ENCODE data around the gene TRMT1.

TRMT1 gene

GRCh38 chr19:13102416-13102665 is 14.2 kb downstream of the TRMT1 start:
- DNase-seq (ENCODE audit: low read depth, low spot score), result no peak

GRCh38 chr19:13101590-13102415 is 14.7 kb downstream of the TRMT1 start:
- DNase-seq (ENCODE audit: low read depth, low spot score), result no peak

- no peak for DNase-seq (ENCODE audit: low read depth, low spot score)
Observed at GRCh38 chr19:13100841-13101589, 15.5 kb downstream of the TRMT1 start.

GRCh38 chr19:13100031-13100588 is 16.4 kb downstream of the TRMT1 start:
- no peak for DNase-seq (ENCODE audit: low read depth, low spot score)

DNA sequence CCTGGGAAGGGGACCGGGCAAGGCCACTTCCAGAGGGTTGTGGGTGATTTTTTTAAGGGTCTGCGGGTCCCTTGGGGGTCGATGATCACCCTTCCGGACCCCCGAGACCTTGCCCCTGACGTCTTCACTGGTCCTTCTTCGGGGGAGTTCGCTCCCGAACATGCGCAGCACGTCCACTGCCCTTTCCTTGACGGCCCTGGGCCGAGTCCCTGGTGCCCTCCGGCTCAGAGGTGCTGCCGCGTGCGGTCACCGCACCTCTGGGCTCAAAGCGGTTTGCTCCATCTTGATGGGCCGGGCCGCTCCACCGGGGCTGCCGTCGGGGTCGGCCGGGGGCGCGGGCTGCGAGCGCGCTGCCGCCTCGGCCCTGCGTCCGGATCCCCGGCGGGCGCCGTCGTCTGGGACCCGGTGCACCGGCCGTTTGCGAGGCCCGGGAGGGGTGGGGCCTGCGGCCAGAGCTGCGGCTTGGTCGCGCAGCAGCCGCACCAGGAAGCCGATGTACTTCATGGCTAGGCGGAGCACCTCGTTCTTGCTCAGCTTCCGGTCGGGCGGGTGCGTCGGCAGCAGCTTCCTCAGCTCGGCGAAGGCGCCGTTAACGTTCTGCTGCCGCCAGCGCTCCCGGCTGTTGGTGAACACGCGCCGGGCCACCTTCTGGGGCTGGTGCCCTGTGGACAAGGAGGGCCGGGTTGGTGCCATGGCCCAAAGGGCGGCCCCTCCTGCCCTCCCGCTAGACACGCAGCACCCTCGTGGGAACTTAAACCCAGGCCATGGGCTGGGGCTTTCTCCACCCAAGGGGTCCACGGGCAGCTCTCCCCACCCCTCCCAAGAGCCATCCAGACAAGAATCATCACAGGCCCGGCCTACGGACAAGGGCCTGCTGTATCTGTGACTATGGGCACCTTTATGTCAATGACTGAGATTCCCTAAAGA is 17.2 kb downstream of the TRMT1 start:
- DNase-seq (ENCODE audit: low read depth, low spot score), result no peak

GRCh38 chr19:13098277-13099072 is 18.1 kb downstream of the TRMT1 start:
- DNase-seq (ENCODE audit: low read depth, low spot score), result no peak

DNA sequence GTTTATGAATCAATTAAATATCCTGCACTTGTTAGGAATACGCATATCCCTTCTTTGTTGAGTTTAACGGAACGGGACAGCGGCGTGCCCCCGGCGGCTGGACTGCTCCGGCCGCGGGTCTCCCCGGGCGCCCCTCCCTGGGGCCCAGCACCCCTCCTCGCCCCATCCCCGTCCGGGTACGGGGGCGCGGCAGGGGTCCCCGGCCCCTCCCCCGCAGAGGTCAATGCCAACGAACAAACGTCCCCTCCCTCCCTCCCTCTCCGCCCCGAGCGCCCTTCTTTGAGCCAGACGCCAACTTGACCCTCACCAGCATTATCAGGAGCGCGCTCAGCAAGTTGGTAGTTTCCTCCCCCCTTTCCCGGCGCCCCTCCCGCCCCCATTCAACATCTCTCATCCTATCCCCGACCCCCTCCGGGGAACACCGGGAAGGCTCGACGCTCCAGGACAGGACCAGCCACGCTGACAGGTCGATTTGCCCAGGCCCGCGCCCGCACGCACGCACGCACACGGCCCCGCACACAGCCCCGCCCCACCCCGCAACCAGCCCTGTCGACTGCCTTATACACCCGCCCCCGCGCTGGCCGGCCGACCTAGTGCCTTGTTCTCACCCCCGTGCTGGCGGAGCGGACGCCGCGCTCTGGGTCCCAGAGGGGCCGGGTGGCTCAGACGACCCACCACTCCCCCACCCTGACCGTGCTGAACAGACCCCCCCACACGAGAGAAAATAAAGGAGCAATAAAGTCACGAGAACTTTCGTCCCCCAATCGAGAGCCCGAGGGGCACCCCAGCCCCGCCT is 18.9 kb downstream of the TRMT1 start:
- DNase-seq (ENCODE audit: low read depth, low spot score), result no peak

DNA sequence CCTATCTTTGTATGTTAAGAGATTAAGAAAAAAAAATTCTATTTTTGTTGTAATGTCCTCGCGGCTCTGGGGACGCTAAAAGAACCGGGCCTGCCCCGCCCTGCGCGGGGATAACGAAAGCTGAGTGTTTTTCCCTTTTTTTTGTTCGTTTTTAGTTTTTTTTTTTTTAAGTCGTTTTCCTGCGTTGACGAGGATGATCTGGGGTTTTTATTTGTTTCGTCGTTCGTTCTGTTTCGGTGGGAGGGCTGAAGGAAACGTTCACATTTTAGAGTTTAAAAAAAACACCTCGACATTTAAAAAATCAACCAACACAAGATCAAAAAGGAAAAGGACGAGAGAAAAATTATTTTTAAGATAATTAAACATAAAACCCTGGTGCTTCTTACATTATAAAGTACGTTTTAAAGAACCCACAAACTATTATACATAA is 19.5 kb downstream of the TRMT1 start:
- DNase-seq (ENCODE audit: low read depth, low spot score), result no peak

DNA sequence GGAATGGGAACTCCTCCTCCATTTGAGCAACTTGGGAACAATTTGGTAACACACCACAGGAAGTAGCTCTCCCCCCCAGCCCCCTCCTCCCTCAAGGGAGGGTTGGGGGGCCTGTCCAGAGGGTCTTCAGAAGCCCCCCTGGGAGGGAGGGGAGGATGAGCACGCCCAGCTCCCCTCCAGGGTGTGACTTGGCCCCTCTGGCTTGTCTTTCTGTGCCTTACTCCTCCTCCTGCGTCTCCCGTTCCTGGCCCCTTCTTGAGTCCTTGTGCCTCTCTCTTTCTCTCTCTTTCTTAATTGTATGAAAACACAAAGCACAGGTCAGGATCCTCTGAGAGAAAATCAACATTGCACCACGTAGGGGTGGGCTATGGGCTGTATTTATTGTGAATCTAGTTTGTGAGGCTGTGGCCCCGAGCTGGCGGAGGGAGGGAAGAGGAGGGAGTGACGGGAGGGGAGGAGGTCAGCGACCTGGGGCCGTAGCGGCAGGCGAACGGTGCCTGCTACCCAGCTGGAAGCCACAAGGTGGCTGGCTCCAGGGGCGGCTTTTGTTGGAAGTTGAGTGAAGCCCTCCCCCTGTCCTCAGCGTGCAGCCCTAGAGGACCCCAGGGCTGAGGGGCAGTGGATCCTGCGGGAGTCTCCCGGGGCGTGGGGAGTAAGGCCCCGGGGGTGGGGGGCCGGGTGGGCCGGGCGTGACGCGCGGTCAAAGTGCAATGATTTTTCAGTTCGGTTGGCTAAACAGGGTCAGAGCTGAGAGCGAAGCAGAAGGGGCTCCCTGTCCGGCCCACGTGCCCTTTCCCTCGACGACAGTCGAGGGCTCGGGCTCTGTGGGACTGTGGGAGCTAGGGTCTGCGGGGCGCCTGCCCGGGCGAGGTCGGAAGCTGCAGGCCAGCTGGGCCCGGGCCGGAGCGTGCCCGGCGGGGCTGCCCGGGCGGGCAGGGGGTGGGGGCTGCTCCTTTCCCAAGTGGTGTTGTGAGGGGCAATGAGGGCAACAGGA is 20.3 kb downstream of the TRMT1 start:
- DNase-seq (ENCODE audit: low read depth, low spot score), result no peak

DNA sequence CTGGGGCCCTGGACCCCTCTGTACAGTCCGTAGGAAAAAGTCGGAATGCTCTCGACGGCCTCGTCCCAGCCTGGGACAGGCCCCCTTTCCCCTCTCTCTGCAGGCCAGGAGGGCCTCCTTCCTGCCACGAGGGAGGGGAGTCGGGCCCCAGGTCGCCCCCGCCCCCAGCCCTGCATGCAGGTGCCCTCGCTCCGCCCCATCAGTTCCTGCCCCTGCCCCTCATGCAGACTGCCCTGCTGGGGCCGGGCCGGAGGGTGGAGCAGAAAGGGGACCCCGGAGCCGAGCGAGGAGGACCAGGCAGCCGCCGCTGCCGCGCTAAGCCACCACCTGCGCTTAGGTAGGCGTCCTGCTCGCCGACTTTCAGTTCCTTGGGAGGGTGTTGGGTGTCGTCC is 21.2 kb downstream of the TRMT1 start:
- no peak for DNase-seq (ENCODE audit: low read depth, low spot score)

- no peak for DNase-seq (ENCODE audit: low read depth, low spot score)
Observed at GRCh38 chr19:13094771-13095392, 21.7 kb downstream of the TRMT1 start.

DNA sequence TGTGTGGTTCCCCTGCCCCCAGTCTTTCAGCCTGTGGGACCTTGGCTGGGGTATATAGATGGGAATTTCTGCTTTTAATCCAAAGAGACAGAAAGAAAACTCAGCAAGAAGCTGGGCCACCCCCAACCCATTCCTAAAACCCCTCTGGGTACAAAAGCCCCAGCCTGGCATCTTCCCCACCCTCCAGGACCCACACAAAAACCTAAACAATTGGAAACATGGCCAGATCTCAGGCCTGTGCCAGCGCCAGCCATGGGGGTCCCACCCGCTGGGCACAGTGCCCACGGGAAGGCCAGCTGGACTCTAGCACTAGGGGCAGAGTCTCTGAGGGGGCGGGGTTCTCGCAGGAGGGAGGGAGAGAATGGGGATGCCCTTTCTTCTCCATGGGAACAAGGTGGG is 22.4 kb downstream of the TRMT1 start:
- no peak for DNase-seq (ENCODE audit: low read depth, low spot score)

DNA sequence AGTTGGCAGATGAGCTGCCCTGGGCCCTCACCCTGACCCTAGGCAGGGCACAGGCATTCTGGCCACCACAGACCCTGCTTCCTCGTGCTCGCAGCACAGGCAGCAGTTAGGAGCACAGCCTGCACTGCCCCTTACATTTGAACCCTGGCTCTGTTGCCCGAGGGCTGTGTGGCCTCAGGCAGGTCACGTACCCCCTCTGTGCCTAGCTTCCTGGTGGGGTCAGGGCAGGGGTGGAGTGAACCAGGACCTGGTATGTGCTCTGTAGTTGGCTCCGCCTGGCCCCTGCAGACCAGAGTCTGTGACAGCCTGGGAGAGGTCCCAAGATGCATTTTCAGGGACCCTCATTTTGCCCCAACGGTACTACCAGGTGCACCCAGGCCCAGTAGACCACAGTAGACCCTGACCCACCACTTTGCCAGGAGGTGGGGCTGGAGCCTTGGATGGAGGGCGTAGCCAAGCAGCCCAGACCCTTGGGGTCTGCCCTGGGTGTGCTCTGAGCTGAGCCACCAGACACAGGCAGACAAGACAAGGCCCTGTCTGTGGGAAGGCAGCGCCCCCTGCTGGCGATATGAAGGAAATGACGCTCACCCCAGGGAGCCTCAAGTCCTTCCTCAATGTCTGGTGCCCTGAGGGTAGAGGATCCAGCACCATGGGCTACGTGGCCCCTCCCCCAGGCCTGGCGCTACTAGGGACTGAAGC is 23.0 kb downstream of the TRMT1 start:
- no peak for DNase-seq (ENCODE audit: low read depth, low spot score)

DNA sequence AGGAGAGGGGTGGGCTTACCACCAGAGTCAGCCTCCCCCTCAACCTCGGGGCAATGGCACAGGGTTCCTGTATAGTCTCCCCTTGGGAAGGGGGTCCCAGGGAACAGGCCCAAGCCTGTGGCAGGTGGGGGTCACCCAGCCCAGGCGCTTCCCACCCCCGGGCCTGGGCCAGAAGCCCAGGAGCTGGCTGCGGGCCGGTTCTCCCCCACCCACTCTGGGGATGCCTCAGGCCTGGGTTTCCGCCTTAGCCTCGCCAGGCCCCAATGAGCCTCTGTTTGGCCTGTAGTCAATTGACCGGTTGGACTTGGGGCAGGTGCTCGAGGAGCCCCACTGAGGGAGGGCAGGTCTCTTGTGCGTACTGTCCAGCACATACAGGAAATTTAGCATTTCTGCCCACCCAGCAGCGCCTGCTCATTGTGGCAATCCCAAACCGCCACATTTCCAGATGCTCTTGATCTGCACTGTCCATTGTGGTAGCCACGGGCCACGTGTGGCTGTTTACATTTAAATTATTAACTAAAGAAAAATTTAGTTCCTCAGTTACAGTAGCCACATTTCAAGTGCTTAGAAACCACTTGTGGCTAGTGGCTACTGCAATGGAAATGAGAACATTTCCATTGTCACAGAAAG is 23.8 kb downstream of the TRMT1 start:
- no peak for DNase-seq (ENCODE audit: low read depth, low spot score)

- no peak for DNase-seq (ENCODE audit: low read depth, low spot score)
Observed at GRCh38 chr19:13092158-13092543, 24.4 kb downstream of the TRMT1 start.

- peak; percentile 57 for DNase-seq (ENCODE audit: low read depth, low spot score)
Observed at GRCh38 chr19:13091400-13092157, 25.0 kb downstream of the TRMT1 start.
